ENCODE data around the gene MOB3B. TPM values are rescaled to one million over a fixed set of nuclear protein-coding genes. Genes with fewer than 3 reads are reported as not detected.

The MOB3B gene
- total RNA-seq, 1 donor from 2014 or later, result 14.0 TPM

- TF ChIP-seq CTCF (IDR thresholded peaks at IDR 0.05), result no peak
- TF ChIP-seq EZH2 (IDR thresholded peaks at IDR 0.05), result no peak
- TF ChIP-seq EZH2phosphoT487 (IDR thresholded peaks at IDR 0.05), result no peak
- H3K36me3 ChIP-seq, result no peaks in the 10 kb centered on the region
- peak overlapping the region; percentile 40 for H2AFZ ChIP-seq (replicated peaks)
- Mint-ChIP-seq H3K4me1 (peaks cover 28% of the 10 kb centered on the region), H3K27ac (peak overlapping the region; percentile 72), H3K36me3 (peaks cover 6% of the 10 kb centered on the region), H3K9me3 (no peaks in the 10 kb centered on the region), H3K4me3 (peak overlapping the region; percentile 99), H3K27me3 (ENCODE audit: insufficient read depth, low read depth) (peaks cover 3% of the 10 kb centered on the region)
- H3K27me3 ChIP-seq, result no peaks in the 10 kb centered on the region
- peaks cover 29% of the 10 kb centered on the region for H3F3A ChIP-seq (ENCODE audit: low read depth)
- H3K4me3 ChIP-seq, result peak overlapping the region; percentile 88
- peaks cover 24% of the 10 kb centered on the region for H4K20me1 ChIP-seq (ENCODE audit: low read depth)
- DNase-seq (ENCODE audit: low spot score), result peak; percentile 62
- peak overlapping the region; percentile 89 for H3K4me2 ChIP-seq
- H3K9me3 ChIP-seq (ENCODE audit: low read depth), result no peaks in the 10 kb centered on the region
- H3K27ac ChIP-seq, result peak overlapping the region; percentile 91
- H3K79me2 ChIP-seq (ENCODE audit: low read depth), result peaks cover 54% of the 10 kb centered on the region
- peak overlapping the region; percentile 60 for H3K9ac ChIP-seq
- peaks cover 16% of the 10 kb centered on the region for H3K4me1 ChIP-seq
Observed at GRCh38 chr9:27572566-27572917, 42.9 kb upstream of the MOB3B start.

GRCh38 chr9:27572061-27572460 lies 42.4 kb upstream of the MOB3B start:
- H4K20me1 ChIP-seq (ENCODE audit: low read depth), result peaks cover 24% of the 10 kb centered on the region
- DNase-seq (ENCODE audit: low spot score), result no peak
- no peaks in the 10 kb centered on the region for H3K36me3 ChIP-seq
- H3K9me3 Mint-ChIP-seq, result no peaks in the 10 kb centered on the region
- peaks cover 58% of the 10 kb centered on the region for H3K79me2 ChIP-seq (ENCODE audit: low read depth)
- no peaks in the 10 kb centered on the region for H3K27me3 ChIP-seq
- H3K9ac ChIP-seq, result no peak overlapping the region
- H3K27me3 Mint-ChIP-seq (ENCODE audit: insufficient read depth, low read depth), result peaks cover 3% of the 10 kb centered on the region
- peaks cover 16% of the 10 kb centered on the region for H3K4me1 ChIP-seq
- peak overlapping the region; percentile 72 for H3K27ac Mint-ChIP-seq
- no peak overlapping the region for H3K27ac ChIP-seq
- peak overlapping the region; percentile 99 for H3K4me3 Mint-ChIP-seq
- H3K36me3 Mint-ChIP-seq, result peaks cover 6% of the 10 kb centered on the region
- peak overlapping the region; percentile 89 for H3K4me2 ChIP-seq
- H3F3A ChIP-seq (ENCODE audit: low read depth), result peaks cover 29% of the 10 kb centered on the region
- TF ChIP-seq EZH2 (IDR thresholded peaks at IDR 0.05), result no peak
- no peak for TF ChIP-seq EZH2phosphoT487 (IDR thresholded peaks at IDR 0.05)
- no peak for TF ChIP-seq CTCF (IDR thresholded peaks at IDR 0.05)
- peak overlapping the region; percentile 88 for H3K4me3 ChIP-seq
- peaks cover 28% of the 10 kb centered on the region for H3K4me1 Mint-ChIP-seq
- H2AFZ ChIP-seq (replicated peaks), result no peak overlapping the region
- H3K9me3 ChIP-seq (ENCODE audit: low read depth), result no peaks in the 10 kb centered on the region

GRCh38 chr9:27571011-27571410 lies 41.4 kb upstream of the MOB3B start:
- Histone ChIP-seq H3K9me3 (ENCODE audit: low read depth) (no peaks in the 10 kb centered on the region), H3K4me1 (peaks cover 16% of the 10 kb centered on the region), H3K27me3 (no peaks in the 10 kb centered on the region), H3K79me2 (ENCODE audit: low read depth) (peaks cover 66% of the 10 kb centered on the region), H3K27ac (no peak overlapping the region), H3K9ac (no peak overlapping the region), H3K4me3 (no peak overlapping the region), H3K4me2 (no peak overlapping the region), H3F3A (ENCODE audit: low read depth) (peaks cover 29% of the 10 kb centered on the region), H4K20me1 (ENCODE audit: low read depth) (peaks cover 24% of the 10 kb centered on the region), H3K36me3 (peaks cover 2% of the 10 kb centered on the region), H2AFZ (replicated peaks) (no peak overlapping the region)
- Mint-ChIP-seq H3K9me3 (no peaks in the 10 kb centered on the region), H3K27me3 (ENCODE audit: insufficient read depth, low read depth) (peaks cover 3% of the 10 kb centered on the region), H3K27ac (no peak overlapping the region), H3K4me3 (peak overlapping the region; percentile 52), H3K4me1 (peaks cover 28% of the 10 kb centered on the region), H3K36me3 (peaks cover 11% of the 10 kb centered on the region)
- TF ChIP-seq CTCF (IDR thresholded peaks at IDR 0.05) (no peak), EZH2 (IDR thresholded peaks at IDR 0.05) (no peak), EZH2phosphoT487 (IDR thresholded peaks at IDR 0.05) (no peak)
- DNase-seq (ENCODE audit: low spot score), result no peak
